ENCODE results near the gene NME1. TPM values are rescaled to one million over a fixed set of nuclear protein-coding genes. Genes with fewer than 3 reads are reported as not detected.
A peak's percentile ranks its signal among the peaks of the same experiment; 100 is the strongest.

The NME1 gene
- total and polyA plus RNA-seq, 9 of the 15 experiments (the other 6 are each of a cell fraction or from before 2014, with no cell fraction given): 449 to 1,588 (median 604) TPM

- no peak overlapping the region for H3K27ac ChIP-seq (ENCODE audit: extremely low read depth, low read depth, low read length)
- H4K20me1 ChIP-seq (replicated peaks; ENCODE audit: control insufficient read depth, insufficient read depth, low read length): no peaks in the 10 kb centered on the region
- no peaks in the 10 kb centered on the region for H3K9me3 ChIP-seq (replicated peaks; ENCODE audit: control insufficient read depth, insufficient read depth, low read depth, low read length)
- no peaks in the 10 kb centered on the region for H3K9me1 ChIP-seq (ENCODE audit: control insufficient read depth, insufficient read depth, low read length)
- H3K4me2 ChIP-seq (ENCODE audit: insufficient read depth, low read length): no peak overlapping the region
- DNase-seq (ENCODE audit: extremely low read depth in 1 of 4, low spot score in 3 of 4) (no peak), FAIRE-seq (no peak), ATAC-seq (no peak)
- ChIA-PET POLR2A (interaction anchor here (0.8 to 1.4 kb wide), 4 partner anchors 9 to 14 kb away, joined by 3 to 5 read pairs (median 4); no protein-coding TSS in a partner anchor), CTCF (ENCODE audit: low intra/inter-chr PET ratio) (no interaction called here)
- in situ Hi-C loops (cut with MboI) (no loop called here), intact Hi-C loops (cut with micrococcal nuclease) (no loop called here)
- no peaks in the 10 kb centered on the region for H3K79me2 ChIP-seq (ENCODE audit: control insufficient read depth, insufficient read depth, low read length)
- H3K4me1 ChIP-seq (replicated peaks in 1 of 2; ENCODE audit: control insufficient read depth in 2 of 2, insufficient read depth in 2 of 2, low read length in 2 of 2): no peaks in the 10 kb centered on the region
- TF ChIP-seq MAFF (IDR thresholded peaks at IDR 0.05; ENCODE audit: low read length) (0 out of 2 replicates have a peak, but pooled peaks have one; percentile 13), MAFG (tag; conservative IDR thresholded peaks at IDR 0.05) (peak; percentile 44), ZBTB8A (IDR thresholded peaks at IDR 0.05; ENCODE audit: partially characterized antibody) (no peak), SMARCA4 (IDR thresholded peaks at IDR 0.05) (no peak), SMAD2 (IDR thresholded peaks at IDR 0.05; ENCODE audit: low read depth, low read length) (no peak), ZNF445 (CRISPR knock-in tag; IDR thresholded peaks at IDR 0.05; ENCODE audit: low read depth) (no peak), C11orf30 (IDR thresholded peaks at IDR 0.05; ENCODE audit: low read depth) (peak; percentile 71), PRDM10 (IDR thresholded peaks at IDR 0.05; ENCODE audit: partially characterized antibody) (no peak), SRSF1 (IDR thresholded peaks at IDR 0.05; ENCODE audit: low read depth, low read length) (no peak), ZNF316 (IDR thresholded peaks at IDR 0.05) (peak; percentile 85)
- 96% methylated on average over 8 of the region's 8 CpGs for WGBS (ENCODE audit: insufficient coverage, low coverage, missing lambda C conversion rate)
- no peak overlapping the region for H2AFZ ChIP-seq (ENCODE audit: low read depth, low read length)
- H3K36me3 ChIP-seq (ENCODE audit: control insufficient read depth, insufficient read depth, low read length): peaks cover 71% of the 10 kb centered on the region
- BruUV-seq (replicated peaks): no TSS peak
- no peak overlapping the region for H3K9ac ChIP-seq (ENCODE audit: insufficient read depth in 1 of 2, low read depth in 2 of 2, low read length in 2 of 2)
- H3K4me3 ChIP-seq: no peak overlapping the region
- H3K27me3 ChIP-seq (ENCODE audit: control insufficient read depth in 2 of 2, insufficient read depth in 2 of 2, low read length in 2 of 2): no peaks in the 10 kb centered on the region
Measured at GRCh38 chr17:51185763-51186332, 32.5 kb downstream of the NME1 start.

Data from K562 (cell line).